BE2C (cell line): ENCODE measurements around the gene PRPF40B.
A peak's percentile ranks its signal among the peaks of the same experiment; 100 is the strongest.

Experiments
- DNase-seq: peaks from one replicate; pipeline ENCODE4 v3.0.0-alpha.2; 2020
- H3K27me3 ChIP-seq: fragments of 250-450 bp; sonication (Bioruptor Pico); 2 replicates; pipeline ENCODE4 v1.5.1; 2020; ENCODE audit warnings: mild to moderate bottlenecking
- H3K36me3 ChIP-seq: fragments of 250-450 bp; sonication (Bioruptor Pico); 2 replicates; pipeline ENCODE4 v1.5.1; 2020; ENCODE audit warnings: mild to moderate bottlenecking
- H3K4me1 ChIP-seq: fragments of 250-450 bp; sonication (Bioruptor Pico); 2 replicates; pipeline ENCODE4 v1.5.1; 2020
- H3K4me3 ChIP-seq: 2 replicates; pipeline ENCODE4 v1.5.1; 2011; ENCODE audit warnings: low read depth, low read length
- H3K9me3 ChIP-seq: fragments of 250-450 bp; sonication (Bioruptor Pico); 2 replicates; pipeline ENCODE4 v1.5.1; 2020
- TF ChIP-seq, protein P1 (sequence below): IDR thresholded peaks from 2 replicates; pipeline ENCODE4 v1.5.1; 2012; ENCODE audit warnings: mild to moderate bottlenecking, low read depth, low read length

Gene PRPF40B

DNA sequence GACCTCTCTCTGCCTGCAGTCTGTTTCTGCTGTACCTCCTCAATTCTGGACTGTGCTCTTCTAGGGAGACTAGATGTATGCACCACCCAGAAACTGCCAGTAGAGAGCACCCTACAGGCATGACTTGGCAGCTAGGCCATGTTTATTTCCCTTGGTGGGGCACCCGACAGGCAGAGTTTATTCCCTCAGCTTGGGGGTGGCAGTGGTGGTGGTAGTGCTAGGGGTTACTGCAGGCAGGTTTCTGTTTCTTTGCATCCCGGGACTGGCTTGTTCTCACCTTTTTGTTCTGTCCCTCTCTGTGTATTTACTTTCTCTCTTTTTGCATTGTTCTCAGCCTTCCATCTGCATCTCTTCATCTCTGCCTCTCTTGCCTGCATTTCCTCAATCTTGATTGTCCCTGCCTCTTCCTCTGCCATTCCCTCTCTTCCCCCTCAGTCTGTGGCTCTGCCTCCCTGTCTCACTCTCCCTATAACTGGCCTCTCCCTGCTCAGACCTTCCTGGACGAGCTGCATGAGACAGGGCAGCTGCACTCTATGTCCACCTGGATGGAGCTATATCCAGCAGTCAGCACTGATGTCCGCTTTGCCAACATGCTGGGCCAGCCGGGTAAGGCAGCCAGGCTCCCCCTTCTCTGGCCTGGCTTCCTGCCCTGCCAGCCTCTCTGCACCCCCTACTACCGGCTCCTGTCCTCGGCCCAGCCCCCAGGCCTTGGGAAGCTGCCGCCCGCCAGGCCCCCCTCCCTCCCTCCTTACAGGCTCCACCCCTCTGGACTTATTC, 13.8 kb downstream of the PRPF40B start:
- DNase-seq = peak; percentile 79
- H3K36me3 ChIP-seq = no peaks in the 10 kb centered on the region
- H3K9me3 ChIP-seq = no peaks in the 10 kb centered on the region
- peak overlapping the region; percentile 12 for H3K4me3 ChIP-seq
- TF ChIP-seq, protein P1, sequence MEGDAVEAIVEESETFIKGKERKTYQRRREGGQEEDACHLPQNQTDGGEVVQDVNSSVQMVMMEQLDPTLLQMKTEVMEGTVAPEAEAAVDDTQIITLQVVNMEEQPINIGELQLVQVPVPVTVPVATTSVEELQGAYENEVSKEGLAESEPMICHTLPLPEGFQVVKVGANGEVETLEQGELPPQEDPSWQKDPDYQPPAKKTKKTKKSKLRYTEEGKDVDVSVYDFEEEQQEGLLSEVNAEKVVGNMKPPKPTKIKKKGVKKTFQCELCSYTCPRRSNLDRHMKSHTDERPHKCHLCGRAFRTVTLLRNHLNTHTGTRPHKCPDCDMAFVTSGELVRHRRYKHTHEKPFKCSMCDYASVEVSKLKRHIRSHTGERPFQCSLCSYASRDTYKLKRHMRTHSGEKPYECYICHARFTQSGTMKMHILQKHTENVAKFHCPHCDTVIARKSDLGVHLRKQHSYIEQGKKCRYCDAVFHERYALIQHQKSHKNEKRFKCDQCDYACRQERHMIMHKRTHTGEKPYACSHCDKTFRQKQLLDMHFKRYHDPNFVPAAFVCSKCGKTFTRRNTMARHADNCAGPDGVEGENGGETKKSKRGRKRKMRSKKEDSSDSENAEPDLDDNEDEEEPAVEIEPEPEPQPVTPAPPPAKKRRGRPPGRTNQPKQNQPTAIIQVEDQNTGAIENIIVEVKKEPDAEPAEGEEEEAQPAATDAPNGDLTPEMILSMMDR = peak; percentile 88
- peaks cover 8% of the 10 kb centered on the region for H3K4me1 ChIP-seq
- H3K27me3 ChIP-seq = no peaks in the 10 kb centered on the region

DNA sequence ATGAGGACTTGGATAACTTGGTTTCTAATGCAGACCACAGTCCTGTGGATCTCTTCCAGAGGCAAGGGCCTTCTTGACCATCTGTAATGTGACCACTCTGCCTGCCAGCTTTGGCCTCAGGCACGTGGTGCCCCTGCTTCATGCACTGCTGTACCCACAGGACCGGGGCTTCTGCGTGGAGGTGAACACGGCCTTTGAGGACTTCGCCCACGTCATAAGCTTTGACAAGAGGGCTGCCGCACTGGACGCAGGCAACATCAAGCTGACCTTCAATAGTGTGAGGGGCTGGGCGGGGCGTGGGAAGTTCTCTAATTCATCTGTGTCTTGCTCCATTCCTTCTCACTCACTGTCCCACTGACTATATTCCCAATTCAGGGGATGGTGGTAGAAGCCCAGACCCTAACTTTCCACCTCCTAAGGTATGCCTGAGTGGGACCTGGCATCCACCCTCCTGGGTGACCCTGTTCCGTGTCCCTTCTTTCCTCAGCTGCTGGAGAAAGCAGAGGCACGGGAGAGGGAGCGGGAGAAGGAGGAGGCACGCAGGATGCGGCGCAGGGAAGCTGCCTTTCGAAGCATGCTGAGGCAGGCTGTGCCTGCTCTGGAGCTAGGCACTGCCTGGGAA, 18.5 kb downstream of the PRPF40B start:
- H3K36me3 ChIP-seq = no peaks in the 10 kb centered on the region
- no peak overlapping the region for H3K4me3 ChIP-seq
- DNase-seq = no peak
- no peaks in the 10 kb centered on the region for H3K27me3 ChIP-seq
- peaks cover 8% of the 10 kb centered on the region for H3K4me1 ChIP-seq
- TF ChIP-seq, protein P1 = no peak
- no peaks in the 10 kb centered on the region for H3K9me3 ChIP-seq

DNA sequence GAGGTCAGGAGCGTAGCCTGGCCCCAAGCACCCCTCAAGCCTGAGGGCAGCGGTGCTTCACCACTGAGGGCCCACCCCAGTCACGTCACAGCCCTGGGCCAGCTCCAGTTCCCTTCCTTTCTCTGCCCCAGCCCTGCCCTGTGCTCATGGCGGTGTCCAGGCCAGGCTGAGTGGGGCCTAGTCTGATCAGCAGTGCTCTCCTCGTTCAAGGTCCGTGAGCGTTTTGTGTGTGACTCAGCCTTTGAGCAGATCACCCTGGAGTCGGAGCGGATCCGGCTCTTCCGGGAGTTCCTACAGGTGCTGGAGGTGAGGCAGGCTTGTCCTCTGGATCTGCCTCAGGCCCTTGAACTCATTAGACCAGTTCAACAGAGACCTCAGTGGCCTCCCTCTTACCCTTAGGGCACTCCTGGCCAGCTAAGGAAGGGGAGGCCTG, 19.0 kb downstream of the PRPF40B start:
- Histone ChIP-seq H3K9me3 (no peaks in the 10 kb centered on the region), H3K4me3 (no peak overlapping the region), H3K36me3 (no peaks in the 10 kb centered on the region), H3K4me1 (peaks cover 4% of the 10 kb centered on the region), H3K27me3 (no peaks in the 10 kb centered on the region)
- TF ChIP-seq, protein P1 = no peak
- no peak for DNase-seq

DNA sequence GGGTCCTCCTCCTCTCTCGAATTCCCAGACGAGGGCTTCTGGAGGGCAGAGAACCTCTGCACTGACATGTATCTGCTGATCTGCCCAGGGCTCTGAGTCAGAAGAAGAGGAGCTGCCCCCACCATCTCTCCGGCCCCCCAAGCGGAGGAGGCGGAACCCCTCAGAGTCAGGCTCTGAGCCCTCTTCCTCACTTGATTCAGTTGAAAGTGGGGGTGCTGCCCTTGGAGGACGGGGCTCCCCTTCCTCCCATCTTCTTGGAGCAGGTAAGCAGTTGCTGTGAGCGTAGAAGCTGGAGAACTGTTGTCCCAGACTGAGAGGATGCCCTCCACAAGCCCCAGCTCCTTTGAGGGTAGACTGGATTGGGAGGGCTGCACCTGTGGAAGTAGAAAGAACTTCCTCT, 19.8 kb downstream of the PRPF40B start:
- H3K4me1 ChIP-seq = no peaks in the 10 kb centered on the region
- DNase-seq = no peak
- no peaks in the 10 kb centered on the region for H3K9me3 ChIP-seq
- H3K27me3 ChIP-seq = no peaks in the 10 kb centered on the region
- H3K36me3 ChIP-seq = no peaks in the 10 kb centered on the region
- TF ChIP-seq, protein P1 = no peak
- no peak overlapping the region for H3K4me3 ChIP-seq

DNA sequence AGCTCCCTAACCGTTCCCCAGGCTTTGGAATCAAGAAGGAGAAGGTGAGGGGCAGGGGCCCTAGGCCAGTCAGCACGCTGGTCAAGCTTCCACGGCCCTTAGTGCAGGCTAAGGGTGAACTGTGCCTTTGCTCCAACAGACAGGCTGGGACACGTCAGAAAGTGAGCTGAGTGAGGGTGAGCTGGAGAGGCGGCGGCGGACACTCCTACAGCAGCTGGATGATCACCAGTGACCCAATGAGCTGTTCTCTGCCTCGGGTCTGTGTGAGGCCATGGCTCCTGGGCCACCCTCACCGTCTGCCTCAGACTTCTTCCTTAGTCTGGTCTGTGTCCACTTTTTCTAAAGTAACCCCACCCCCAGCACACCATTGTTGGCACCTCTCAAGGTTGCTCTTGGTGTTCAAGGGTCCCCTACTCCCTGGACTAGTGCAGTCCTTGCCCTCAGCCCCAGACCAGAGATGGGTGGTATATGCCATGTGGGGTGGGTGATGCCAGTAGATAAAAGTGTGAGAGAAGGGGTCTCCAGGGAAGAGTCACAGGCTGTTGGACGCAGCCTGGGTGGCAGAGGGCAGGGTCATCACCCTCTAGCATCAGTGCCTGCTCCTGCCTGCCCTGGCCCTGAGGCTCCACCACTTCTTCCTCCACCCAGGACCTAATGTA, 20.7 kb downstream of the PRPF40B start:
- Histone ChIP-seq H3K4me1 (no peaks in the 10 kb centered on the region), H3K9me3 (no peaks in the 10 kb centered on the region), H3K36me3 (no peaks in the 10 kb centered on the region), H3K27me3 (no peaks in the 10 kb centered on the region), H3K4me3 (no peak overlapping the region)
- TF ChIP-seq, protein P1 = no peak
- DNase-seq = no peak
